Activated CD4-positive, alpha-beta T cell treated with anti-CD3 and anti-CD28 coated beads, Interleukin-2, amount 10 ng/mL, durations not matched to agents 24 days and 14 days (primary cell): ENCODE measurements around the gene ALKBH3. TPM values are rescaled to one million over a fixed set of nuclear protein-coding genes. Genes with fewer than 3 reads are reported as not detected.
A peak's percentile ranks its signal among the peaks of the same experiment; 100 is the strongest.

ENCODE experiments used
- DNase-seq: peaks from one replicate; pipeline ENCODE4 v3.0.0; 2022
- H3K27ac Mint-ChIP-seq: one replicate; pipeline ENCODE4 v1.8.0; 2022; ENCODE audit warnings: mild to moderate bottlenecking, mixed read lengths
- H3K27me3 Mint-ChIP-seq: one replicate; pipeline ENCODE4 v1.8.0; 2022; ENCODE audit warnings: mixed read lengths
- H3K36me3 Mint-ChIP-seq: one replicate; pipeline ENCODE4 v1.8.0; 2022; ENCODE audit warnings: low read depth, mild to moderate bottlenecking, mixed read lengths
- H3K4me1 Mint-ChIP-seq: one replicate; pipeline ENCODE4 v1.8.0; 2021; ENCODE audit warnings: mixed read lengths
- H3K4me3 Mint-ChIP-seq: one replicate; pipeline ENCODE4 v1.8.0; 2022; ENCODE audit warnings: mild to moderate bottlenecking, moderate library complexity, mixed read lengths
- H3K9me3 Mint-ChIP-seq: one replicate; pipeline ENCODE4 v1.8.0; 2021; ENCODE audit warnings: mixed read lengths
- intact Hi-C: fragments of 100-400 bp; cut with micrococcal nuclease; formaldehyde crosslinking; loops from one replicate; pipeline ENCODE4 v1.15.1; 2023
- total RNA-seq: library from RNA; stranded (reverse); gene quantifications from 2 replicates; pipeline ENCODE4 v1.2.3, GENCODE V29; 2022

The ALKBH3 gene
- total RNA-seq, 1 donor from 2014 or later, result 38.3 TPM

DNA sequence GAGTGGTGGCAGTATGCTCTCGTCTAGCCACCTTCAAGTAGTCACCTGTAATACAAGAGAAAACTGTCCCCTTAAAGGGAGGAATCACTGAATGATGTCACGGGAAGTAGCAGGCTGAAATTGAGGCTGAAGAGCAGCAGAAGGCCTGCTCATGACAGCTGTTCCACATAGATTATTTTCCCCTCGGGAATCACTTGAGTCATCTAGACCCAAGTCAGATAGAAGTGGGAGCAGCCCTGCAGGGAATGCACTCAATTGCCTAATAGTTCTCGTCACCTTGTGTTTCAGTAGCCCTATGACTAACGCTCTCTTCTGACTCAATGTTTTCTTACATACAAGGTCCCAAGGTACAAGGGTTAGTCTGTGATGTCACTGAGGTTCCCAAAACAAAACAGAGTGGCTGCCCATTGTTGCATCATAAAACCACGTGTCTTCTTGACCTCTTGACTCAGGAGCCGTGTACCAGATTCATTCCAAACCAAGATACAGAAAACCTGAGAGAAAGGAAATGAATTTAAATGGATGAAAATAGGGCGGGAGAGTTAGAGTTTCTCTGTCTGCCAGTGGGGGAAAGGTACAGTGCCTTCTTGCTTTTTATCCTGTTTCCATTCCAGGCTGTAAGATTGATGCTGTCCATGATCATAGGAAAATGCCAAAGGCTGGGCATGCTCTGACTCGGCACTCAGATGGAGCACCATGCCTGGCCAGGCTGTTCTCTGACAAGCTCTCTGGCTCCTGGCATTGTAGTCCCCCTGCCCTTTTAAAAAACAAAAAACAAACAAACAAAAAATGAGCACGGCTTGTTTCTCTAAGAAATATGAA is 40.2 kb downstream of the ALKBH3 start:
- H3K36me3 Mint-ChIP-seq, result peaks cover 26% of the 10 kb centered on the region
- no peaks in the 10 kb centered on the region for H3K9me3 Mint-ChIP-seq
- no peak overlapping the region for H3K4me3 Mint-ChIP-seq
- intact Hi-C loops, result loop anchor here (1.0 kb wide), 2 partner anchors 52 to 91 kb away; no protein-coding TSS in a partner anchor
- no peaks in the 10 kb centered on the region for H3K27me3 Mint-ChIP-seq
- DNase-seq, result peak; percentile 61
- peak overlapping the region; percentile 34 for H3K27ac Mint-ChIP-seq
- peaks cover 12% of the 10 kb centered on the region for H3K4me1 Mint-ChIP-seq

DNA sequence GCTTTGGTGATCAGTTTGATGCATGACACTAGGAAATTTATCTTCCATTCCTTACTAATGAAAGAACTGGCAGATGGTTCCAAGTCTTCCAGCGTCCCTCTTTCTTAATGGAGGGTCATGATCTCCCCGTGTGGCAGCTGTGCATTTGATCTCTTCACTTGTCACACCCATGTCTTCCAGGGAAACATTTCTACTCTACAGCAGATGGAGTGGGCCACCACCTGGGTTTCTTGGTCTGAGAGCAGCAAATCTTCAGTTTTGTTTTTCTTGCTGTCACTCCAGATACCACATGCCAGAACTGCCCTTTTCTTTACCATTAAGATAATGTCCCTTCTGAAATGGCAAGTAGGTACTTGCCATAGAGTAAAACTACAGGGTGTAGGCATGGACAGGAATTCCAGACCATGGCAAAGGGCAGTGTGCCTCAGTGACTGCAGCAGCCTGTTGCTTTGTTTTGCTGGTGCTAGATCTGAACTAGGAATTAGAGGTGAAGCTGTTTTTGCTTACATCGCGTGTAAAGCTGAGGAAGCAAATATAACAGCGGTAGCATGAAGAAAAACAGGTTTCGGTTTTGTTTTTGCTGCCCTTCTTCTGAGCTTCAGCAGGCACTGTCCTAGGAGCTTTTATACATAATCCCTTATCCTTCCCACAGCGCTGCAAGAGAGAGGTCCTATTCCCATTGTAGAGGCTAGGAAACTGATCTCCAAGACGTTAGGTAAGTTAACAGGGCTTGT is 41.1 kb downstream of the ALKBH3 start:
- intact Hi-C loops, result no loop called here
- Mint-ChIP-seq H3K36me3 (peaks cover 24% of the 10 kb centered on the region), H3K4me3 (no peak overlapping the region), H3K4me1 (peaks cover 12% of the 10 kb centered on the region), H3K27me3 (no peaks in the 10 kb centered on the region), H3K27ac (no peak overlapping the region), H3K9me3 (no peaks in the 10 kb centered on the region)
- no peak for DNase-seq

DNA sequence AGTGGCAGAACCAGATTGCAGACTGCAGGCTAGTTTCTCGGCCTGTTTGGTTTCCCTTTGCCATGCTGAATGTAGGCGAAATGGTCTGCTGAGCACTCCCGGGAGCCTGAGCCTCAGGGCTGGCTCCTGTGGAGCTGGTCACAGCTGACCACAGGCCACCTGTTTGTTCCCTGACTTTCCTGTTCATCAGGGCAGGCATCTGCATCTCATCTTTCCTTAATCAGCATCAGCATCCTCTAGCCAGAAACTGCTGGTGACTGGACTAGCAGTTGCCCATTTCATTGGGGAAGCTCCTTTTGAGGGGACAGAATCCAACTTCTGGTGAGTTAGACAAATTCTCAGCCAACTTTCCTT is 41.6 kb downstream of the ALKBH3 start:
- H3K9me3 Mint-ChIP-seq, result no peaks in the 10 kb centered on the region
- no peaks in the 10 kb centered on the region for H3K27me3 Mint-ChIP-seq
- no peak overlapping the region for H3K27ac Mint-ChIP-seq
- DNase-seq, result no peak
- intact Hi-C loops, result no loop called here
- no peak overlapping the region for H3K4me3 Mint-ChIP-seq
- peaks cover 12% of the 10 kb centered on the region for H3K4me1 Mint-ChIP-seq
- H3K36me3 Mint-ChIP-seq, result peaks cover 22% of the 10 kb centered on the region

DNA sequence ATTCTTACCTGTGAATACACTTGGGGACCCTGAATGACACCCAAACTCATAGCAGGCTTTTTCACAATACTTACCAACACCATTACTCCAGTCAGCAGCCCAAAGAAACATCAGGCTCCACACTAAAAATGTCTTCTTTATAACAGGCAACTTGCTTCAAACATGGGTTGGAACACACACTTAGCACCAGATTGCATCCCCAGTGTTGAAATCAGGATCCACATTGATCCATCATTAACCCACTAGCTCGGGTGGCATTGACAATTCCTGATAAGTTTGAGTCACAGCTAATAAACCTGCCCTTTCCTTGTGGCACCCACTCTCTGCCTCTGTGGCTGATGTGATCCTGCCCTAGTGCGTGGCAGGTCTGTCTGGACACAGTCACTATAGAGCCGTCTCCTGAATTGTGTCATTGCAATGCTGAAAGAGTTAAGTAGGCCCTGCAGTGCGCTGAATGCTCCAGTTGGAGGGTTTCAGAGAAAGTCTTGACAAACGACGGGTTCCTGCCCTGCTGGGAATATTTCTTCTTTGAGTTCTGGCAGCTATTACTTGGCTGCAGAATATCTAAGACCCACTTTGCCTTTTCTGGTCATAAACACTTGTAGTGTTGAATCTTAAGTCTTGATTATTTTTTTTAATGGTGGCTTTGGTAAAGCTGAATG is 42.2 kb downstream of the ALKBH3 start:
- Mint-ChIP-seq H3K9me3 (no peaks in the 10 kb centered on the region), H3K4me1 (peaks cover 12% of the 10 kb centered on the region), H3K36me3 (peaks cover 20% of the 10 kb centered on the region), H3K27me3 (no peaks in the 10 kb centered on the region), H3K27ac (no peak overlapping the region), H3K4me3 (no peak overlapping the region)
- no peak for DNase-seq
- intact Hi-C loops, result no loop called here

DNA sequence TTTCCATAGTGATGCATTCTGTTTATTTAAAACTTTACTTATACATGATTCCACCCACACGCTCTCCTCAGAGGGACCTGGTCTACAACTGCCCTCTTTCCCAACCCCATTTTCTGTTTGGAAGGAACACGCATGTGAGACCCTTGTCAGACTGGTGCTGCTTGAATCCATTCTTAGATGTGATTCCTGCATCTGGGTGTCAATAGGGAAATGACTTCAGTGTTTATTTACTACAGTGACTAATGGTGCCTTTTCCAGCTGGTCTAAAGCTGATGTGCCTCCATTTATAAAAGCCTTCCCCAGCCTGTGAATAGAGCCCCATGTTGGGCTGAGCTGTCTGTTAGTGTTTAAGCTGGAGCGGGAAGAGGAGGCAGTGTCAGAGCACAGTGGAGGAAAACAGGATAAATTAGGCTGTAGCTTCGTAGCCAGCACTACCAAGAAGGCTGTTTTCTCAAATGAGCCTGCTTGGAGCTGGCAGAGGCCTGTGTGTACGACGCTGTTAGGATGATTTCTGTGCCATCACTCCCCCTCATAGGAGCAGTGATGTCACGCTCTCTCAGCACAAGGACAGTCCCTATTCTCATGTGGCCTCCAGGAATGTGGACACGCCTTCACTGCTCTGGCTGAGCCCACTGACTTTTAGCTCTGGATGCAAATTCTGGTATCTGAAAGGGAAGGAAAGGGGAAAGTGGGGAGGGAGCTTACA is 42.9 kb downstream of the ALKBH3 start:
- intact Hi-C loops, result no loop called here
- no peak overlapping the region for H3K4me3 Mint-ChIP-seq
- no peaks in the 10 kb centered on the region for H3K27me3 Mint-ChIP-seq
- H3K27ac Mint-ChIP-seq, result no peak overlapping the region
- no peak for DNase-seq
- no peaks in the 10 kb centered on the region for H3K9me3 Mint-ChIP-seq
- H3K4me1 Mint-ChIP-seq, result peaks cover 12% of the 10 kb centered on the region
- peaks cover 19% of the 10 kb centered on the region for H3K36me3 Mint-ChIP-seq

DNA sequence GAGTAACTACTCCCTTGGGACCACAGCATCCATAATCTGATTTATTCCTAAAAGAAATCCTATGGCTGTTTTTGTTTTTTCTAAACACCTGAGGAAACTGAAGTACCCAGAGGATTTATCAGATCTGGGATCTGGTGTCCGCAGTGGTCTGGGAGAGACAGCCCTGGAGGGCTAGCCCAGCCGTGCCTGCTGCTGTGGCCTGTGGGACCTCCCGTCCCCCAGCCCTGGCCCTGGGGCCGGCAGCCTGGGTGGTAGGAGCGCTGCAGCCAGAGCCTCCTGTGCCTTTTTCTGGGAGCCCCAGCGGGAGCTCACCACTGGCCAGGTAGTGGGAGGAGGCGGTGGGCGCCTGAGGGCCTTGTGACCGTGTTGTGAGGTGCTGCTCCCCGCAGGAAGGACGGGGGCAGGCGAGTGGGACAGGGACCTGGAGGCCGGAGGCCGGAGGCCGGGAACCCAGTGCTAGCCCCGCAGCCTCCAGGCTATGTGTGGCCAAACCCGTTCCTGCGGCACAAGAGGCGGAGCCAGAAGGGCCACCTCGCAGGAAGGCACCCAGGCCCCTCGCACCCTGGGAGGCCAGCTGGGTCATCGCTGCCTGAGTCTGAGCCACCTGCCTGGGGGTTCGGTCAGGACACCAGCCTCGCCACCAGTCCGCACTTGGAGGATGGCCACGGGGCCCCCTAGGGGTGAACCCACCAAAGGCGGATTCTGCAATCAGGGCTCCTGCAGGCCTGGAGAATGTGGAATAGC is 43.7 kb downstream of the ALKBH3 start:
- no peak overlapping the region for H3K4me3 Mint-ChIP-seq
- peaks cover 14% of the 10 kb centered on the region for H3K36me3 Mint-ChIP-seq
- DNase-seq, result no peak
- no peaks in the 10 kb centered on the region for H3K9me3 Mint-ChIP-seq
- H3K4me1 Mint-ChIP-seq, result peaks cover 12% of the 10 kb centered on the region
- no peak overlapping the region for H3K27ac Mint-ChIP-seq
- intact Hi-C loops, result no loop called here
- no peaks in the 10 kb centered on the region for H3K27me3 Mint-ChIP-seq

DNA sequence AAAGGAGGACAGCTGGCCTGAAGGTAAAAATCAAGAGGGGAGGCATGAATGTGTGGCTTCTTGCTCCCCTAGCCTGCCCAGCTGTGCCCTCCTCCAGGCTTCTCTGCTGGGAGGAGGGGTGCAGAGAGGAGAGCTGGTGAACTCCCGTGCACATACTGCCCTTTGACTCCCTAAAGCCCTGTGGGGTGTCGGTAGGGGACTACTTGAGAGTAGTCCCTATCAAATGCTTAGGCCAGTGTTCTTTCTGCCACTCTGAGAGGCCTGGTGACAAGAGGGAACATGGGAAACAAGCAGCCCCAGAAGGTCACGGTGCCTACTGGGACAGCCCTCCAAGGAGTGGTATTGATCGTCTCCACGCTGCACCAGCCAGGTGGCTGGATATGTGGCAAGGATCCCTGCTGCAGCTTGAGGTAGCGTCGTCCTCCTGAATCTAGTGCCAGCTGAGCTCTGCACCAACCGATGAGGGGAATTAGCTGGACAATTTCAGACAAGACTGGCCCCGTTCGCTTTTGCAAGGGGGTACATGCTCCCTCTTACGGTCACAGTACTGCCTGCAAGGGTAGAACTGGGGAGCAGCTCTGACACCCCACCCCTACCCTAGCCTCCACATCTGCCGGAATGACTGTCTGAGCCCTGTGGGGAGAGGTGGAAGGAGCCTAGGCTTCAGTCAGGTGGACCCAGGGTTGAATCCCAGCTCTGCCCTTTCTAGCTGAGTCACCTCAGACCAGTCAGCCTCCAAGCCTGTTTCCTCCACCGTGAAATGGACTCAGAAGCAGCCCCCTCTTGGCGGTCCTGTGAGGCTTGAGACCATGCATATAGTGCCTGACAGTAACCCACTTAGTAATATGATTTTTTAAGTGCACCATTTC is 44.7 kb downstream of the ALKBH3 start:
- Mint-ChIP-seq H3K9me3 (no peaks in the 10 kb centered on the region), H3K27me3 (no peaks in the 10 kb centered on the region), H3K36me3 (peaks cover 8% of the 10 kb centered on the region), H3K4me3 (no peak overlapping the region), H3K4me1 (peaks cover 12% of the 10 kb centered on the region), H3K27ac (no peak overlapping the region)
- no peak for DNase-seq
- intact Hi-C loops, result no loop called here

DNA sequence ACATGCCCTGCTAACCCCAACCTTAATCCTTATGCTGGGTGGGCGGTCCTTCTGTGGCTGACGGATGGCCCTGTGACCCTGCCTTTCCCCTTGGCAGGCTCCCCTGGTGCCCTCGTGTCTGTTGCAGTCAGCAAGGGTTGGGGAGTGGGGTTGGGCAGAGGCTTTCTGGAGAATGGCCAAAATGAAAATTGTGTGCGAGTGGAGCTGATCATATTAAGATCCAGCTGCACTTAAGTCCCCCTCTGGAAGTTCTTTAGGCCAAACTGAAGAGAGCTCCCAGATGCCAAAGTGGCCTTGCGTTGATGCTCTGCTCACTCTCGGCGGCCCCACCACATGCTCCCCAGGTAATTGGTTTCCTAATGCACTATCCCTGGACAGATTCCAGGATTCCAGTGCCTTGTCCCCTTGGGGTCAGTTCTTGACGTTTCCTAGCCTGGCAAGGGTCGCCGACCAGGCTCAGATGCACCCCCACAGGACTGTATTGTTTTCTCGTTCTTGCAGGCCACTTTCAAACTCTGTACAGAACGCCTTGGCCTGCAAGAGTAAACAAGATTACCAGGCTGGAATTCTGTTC is 45.4 kb downstream of the ALKBH3 start:
- intact Hi-C loops, result no loop called here
- peaks cover 6% of the 10 kb centered on the region for H3K4me1 Mint-ChIP-seq
- H3K27ac Mint-ChIP-seq, result no peak overlapping the region
- H3K9me3 Mint-ChIP-seq, result no peaks in the 10 kb centered on the region
- H3K4me3 Mint-ChIP-seq, result no peak overlapping the region
- peaks cover 3% of the 10 kb centered on the region for H3K36me3 Mint-ChIP-seq
- H3K27me3 Mint-ChIP-seq, result no peaks in the 10 kb centered on the region
- DNase-seq, result no peak

DNA sequence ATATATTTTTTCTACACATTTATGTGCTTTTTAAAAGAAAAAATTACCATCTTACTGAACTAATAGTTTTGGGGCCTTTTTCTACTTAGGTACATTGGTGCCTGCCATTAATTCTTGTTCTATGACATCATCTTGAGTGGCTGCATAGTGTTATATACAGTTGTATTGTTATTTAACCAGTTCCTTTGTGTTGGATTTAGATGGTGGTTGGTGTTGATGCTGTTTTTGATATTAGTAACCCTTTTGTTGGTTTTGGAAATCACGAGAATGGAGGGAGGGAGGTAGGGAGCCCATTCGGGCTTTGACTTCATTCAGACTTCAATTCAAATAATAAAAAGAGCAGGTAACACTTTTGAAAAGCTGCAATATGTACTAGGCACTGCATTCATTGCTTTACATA is 46.4 kb downstream of the ALKBH3 start:
- Mint-ChIP-seq H3K27me3 (peaks cover 3% of the 10 kb centered on the region), H3K36me3 (no peaks in the 10 kb centered on the region), H3K4me3 (no peak overlapping the region), H3K27ac (no peak overlapping the region), H3K9me3 (no peaks in the 10 kb centered on the region), H3K4me1 (no peaks in the 10 kb centered on the region)
- no peak for DNase-seq
- intact Hi-C loops, result no loop called here

DNA sequence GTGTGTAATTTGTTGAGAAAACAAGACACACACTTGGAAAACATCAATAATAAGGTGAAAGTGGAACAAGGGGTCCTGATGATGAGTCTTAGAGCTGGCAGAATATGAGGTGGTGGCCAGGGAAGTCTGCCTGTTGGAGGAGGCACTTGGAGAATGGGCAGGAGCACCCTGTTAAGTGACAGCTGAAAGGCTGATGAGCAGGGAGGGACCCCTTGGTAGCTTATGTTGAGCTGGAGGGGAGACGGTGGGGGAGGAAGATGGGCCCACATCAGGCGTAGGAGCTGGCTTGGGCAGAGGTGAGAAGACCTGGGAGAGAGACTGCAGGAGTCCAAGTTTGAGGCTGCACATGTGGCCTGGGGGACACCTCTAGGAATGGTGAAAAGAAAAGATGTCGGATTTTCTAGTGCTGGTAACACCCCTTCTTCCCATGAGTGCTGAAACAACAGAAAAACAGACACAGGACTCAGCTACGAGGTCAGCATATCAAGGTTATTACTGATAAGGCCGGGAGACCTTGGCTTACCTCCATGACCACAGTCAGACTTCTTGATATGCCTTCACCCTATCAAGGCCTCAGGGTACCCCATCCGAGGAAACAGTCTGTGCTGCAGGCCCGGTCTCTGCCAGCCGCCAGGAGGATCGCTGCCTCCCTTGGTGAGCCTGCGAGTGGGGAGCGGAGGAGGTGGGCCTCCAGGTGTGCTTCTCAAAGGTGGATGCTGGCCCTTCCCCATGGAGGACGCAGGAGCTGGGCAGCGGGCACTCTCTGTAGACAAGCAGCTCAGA is 47.5 kb downstream of the ALKBH3 start:
- no peaks in the 10 kb centered on the region for H3K4me1 Mint-ChIP-seq
- no peak for DNase-seq
- peaks cover 3% of the 10 kb centered on the region for H3K27me3 Mint-ChIP-seq
- intact Hi-C loops, result no loop called here
- H3K27ac Mint-ChIP-seq, result no peak overlapping the region
- no peaks in the 10 kb centered on the region for H3K36me3 Mint-ChIP-seq
- H3K4me3 Mint-ChIP-seq, result no peak overlapping the region
- H3K9me3 Mint-ChIP-seq, result no peaks in the 10 kb centered on the region

DNA sequence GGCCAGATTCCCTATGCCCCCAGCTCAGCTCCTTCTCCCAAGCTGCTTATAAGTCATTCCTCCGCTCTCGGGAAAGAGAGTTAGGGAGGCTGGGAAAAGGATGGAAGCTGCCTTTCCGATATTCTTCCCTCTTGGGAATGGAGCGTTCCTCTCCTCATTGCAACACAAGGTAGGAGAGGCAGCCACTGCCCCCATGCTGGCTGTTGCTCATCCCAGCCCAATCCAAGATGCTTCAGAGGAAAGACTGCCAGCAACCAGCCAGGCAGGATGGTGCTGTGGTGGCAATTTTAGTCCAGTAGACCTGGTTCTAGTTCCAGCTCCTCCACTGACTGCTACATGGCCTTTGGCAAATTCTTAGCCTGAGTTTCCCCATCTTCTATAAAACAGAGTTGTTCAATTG is 48.1 kb downstream of the ALKBH3 start:
- Mint-ChIP-seq H3K4me1 (no peaks in the 10 kb centered on the region), H3K4me3 (no peak overlapping the region), H3K27me3 (peaks cover 3% of the 10 kb centered on the region), H3K27ac (no peak overlapping the region), H3K36me3 (no peaks in the 10 kb centered on the region), H3K9me3 (no peaks in the 10 kb centered on the region)
- intact Hi-C loops, result no loop called here
- DNase-seq, result no peak
